Effector memory CD8-positive, alpha-beta T cell (primary cell): ENCODE data around the gene ARFIP1.

Experiments used
- ATAC-seq: fragments of 150-1000 bp; cut with Tn5 transposase; replicated peaks from 2 replicates; pipeline ENCODE4 v1.10.0; 2021; ENCODE audit warnings: mild to moderate bottlenecking, moderate library complexity
- DNase-seq, 3 experiments: peaks; one replicate each; pipeline ENCODE4 v3.0.0; 2021
- H3K27ac Mint-ChIP-seq, 2 donors: one replicate each; pipeline ENCODE4 v1.8.0; 2022; ENCODE audit warnings: mild to moderate bottlenecking in 2 of 2, mixed read lengths in 2 of 2, moderate library complexity in 2 of 2
- H3K27me3 Mint-ChIP-seq, 2 donors: one replicate each; pipeline ENCODE4 v1.8.0; 2022; ENCODE audit warnings: mixed read lengths in 2 of 2
- H3K36me3 Mint-ChIP-seq: one replicate; pipeline ENCODE4 v1.8.0; 2022; ENCODE audit warnings: mild to moderate bottlenecking, moderate library complexity, mixed read lengths; ENCODE audit not compliant: insufficient read depth
- H3K4me1 Mint-ChIP-seq, 2 donors: one replicate each; pipeline ENCODE4 v1.8.0; 2022; ENCODE audit warnings: low read depth in 2 of 2, mixed read lengths in 2 of 2
- H3K4me3 Mint-ChIP-seq, 2 donors: one replicate each; pipeline ENCODE4 v1.8.0; 2022; ENCODE audit warnings: mild to moderate bottlenecking in 2 of 2, mixed read lengths in 2 of 2, moderate library complexity in 2 of 2
- H3K9me3 Mint-ChIP-seq, 2 donors: one replicate each; pipeline ENCODE4 v1.8.0; 2022; ENCODE audit warnings: mixed read lengths in 2 of 2

Gene ARFIP1

GRCh38 chr4:152946446-152946845, 166.7 kb downstream of the ARFIP1 start:
- Mint-ChIP-seq H3K27ac (no peak overlapping the region), H3K4me1 (no peaks in the 10 kb centered on the region), H3K36me3 (no peaks in the 10 kb centered on the region), H3K4me3 (no peak overlapping the region), H3K27me3 (peaks cover 29 to 33% of the 10 kb centered on the region in 2 donors), H3K9me3 (no peaks in the 10 kb centered on the region)
- no peak for DNase-seq
- no peak for ATAC-seq

GRCh38 chr4:152947311-152947710, 167.6 kb downstream of the ARFIP1 start:
- H3K27ac Mint-ChIP-seq, result no peak overlapping the region
- no peaks in the 10 kb centered on the region for H3K4me1 Mint-ChIP-seq
- DNase-seq, result no peak
- no peaks in the 10 kb centered on the region for H3K9me3 Mint-ChIP-seq
- H3K4me3 Mint-ChIP-seq, result no peak overlapping the region
- no peaks in the 10 kb centered on the region for H3K36me3 Mint-ChIP-seq
- ATAC-seq, result no peak
- H3K27me3 Mint-ChIP-seq, result peaks cover 29 to 33% of the 10 kb centered on the region in 2 donors

- Mint-ChIP-seq H3K27ac (no peak overlapping the region), H3K27me3 (peaks cover 29 to 33% of the 10 kb centered on the region in 2 donors), H3K36me3 (no peaks in the 10 kb centered on the region), H3K9me3 (no peaks in the 10 kb centered on the region), H3K4me1 (no peaks in the 10 kb centered on the region), H3K4me3 (no peak overlapping the region)
- DNase-seq (no peak), ATAC-seq (no peak)
Measured at GRCh38 chr4:152949930-152950329, 170.2 kb downstream of the ARFIP1 start.

GRCh38 chr4:152950402-152951274, 170.9 kb downstream of the ARFIP1 start:
- Mint-ChIP-seq H3K36me3 (no peaks in the 10 kb centered on the region), H3K9me3 (no peaks in the 10 kb centered on the region), H3K27ac (no peak overlapping the region), H3K4me3 (no peak overlapping the region), H3K4me1 (no peaks in the 10 kb centered on the region), H3K27me3 (peaks cover 28 to 33% of the 10 kb centered on the region in 2 donors)
- no peak for ATAC-seq
- DNase-seq, result no peak

GRCh38 chr4:152951348-152951747, 171.6 kb downstream of the ARFIP1 start:
- peaks cover 23 to 29% of the 10 kb centered on the region in 2 donors for H3K27me3 Mint-ChIP-seq
- ATAC-seq (no peak), DNase-seq (no peak)
- H3K4me1 Mint-ChIP-seq, result no peaks in the 10 kb centered on the region
- H3K27ac Mint-ChIP-seq, result no peak overlapping the region
- no peaks in the 10 kb centered on the region for H3K9me3 Mint-ChIP-seq
- H3K4me3 Mint-ChIP-seq, result no peak overlapping the region
- H3K36me3 Mint-ChIP-seq, result no peaks in the 10 kb centered on the region

GRCh38 chr4:152953514-152953913, 173.8 kb downstream of the ARFIP1 start:
- Mint-ChIP-seq H3K27ac (no peak overlapping the region), H3K4me3 (no peak overlapping the region), H3K36me3 (no peaks in the 10 kb centered on the region), H3K4me1 (peaks cover 9 to 10% of the 10 kb centered on the region in 2 donors), H3K27me3 (peaks cover 9 to 22% of the 10 kb centered on the region in 2 donors), H3K9me3 (no peaks in the 10 kb centered on the region)
- ATAC-seq, result no peak
- no peak for DNase-seq

GRCh38 chr4:152954741-152955140, 175.0 kb downstream of the ARFIP1 start:
- DNase-seq, result no peak
- peaks cover 6 to 22% of the 10 kb centered on the region in 2 donors for H3K27me3 Mint-ChIP-seq
- no peak overlapping the region for H3K4me3 Mint-ChIP-seq
- H3K9me3 Mint-ChIP-seq, result no peaks in the 10 kb centered on the region
- ATAC-seq, result no peak
- H3K27ac Mint-ChIP-seq, result no peak overlapping the region
- H3K4me1 Mint-ChIP-seq, result peaks cover 10 to 12% of the 10 kb centered on the region in 2 donors
- no peaks in the 10 kb centered on the region for H3K36me3 Mint-ChIP-seq

GRCh38 chr4:152956147-152956546, 176.4 kb downstream of the ARFIP1 start:
- Mint-ChIP-seq H3K9me3 (no peaks in the 10 kb centered on the region), H3K27ac (no peak overlapping the region), H3K27me3 (peaks cover 0 to 8% of the 10 kb centered on the region in 2 donors), H3K4me1 (peaks cover 10 to 12% of the 10 kb centered on the region in 2 donors), H3K36me3 (no peaks in the 10 kb centered on the region), H3K4me3 (no peak overlapping the region)
- no peak for DNase-seq
- ATAC-seq, result no peak

- H3K4me1 Mint-ChIP-seq, result peaks cover 10 to 12% of the 10 kb centered on the region in 2 donors
- no peaks in the 10 kb centered on the region for H3K9me3 Mint-ChIP-seq
- peak overlapping the region in 1 of 2 donors; percentile 56 for H3K4me3 Mint-ChIP-seq
- H3K27me3 Mint-ChIP-seq, result peaks cover 0 to 6% of the 10 kb centered on the region in 2 donors
- H3K27ac Mint-ChIP-seq, result peak overlapping the region; percentile 83 to 84
- no peak for DNase-seq
- H3K36me3 Mint-ChIP-seq, result no peaks in the 10 kb centered on the region
- no peak for ATAC-seq
Measured at GRCh38 chr4:152956650-152957436, 177.1 kb downstream of the ARFIP1 start.

- ATAC-seq (peak; percentile 70), DNase-seq (peak in 1 of 3 experiments; percentile 21)
- peaks cover 0 to 6% of the 10 kb centered on the region in 2 donors for H3K27me3 Mint-ChIP-seq
- H3K9me3 Mint-ChIP-seq, result no peaks in the 10 kb centered on the region
- peak overlapping the region; percentile 38 to 56 for H3K4me3 Mint-ChIP-seq
- no peaks in the 10 kb centered on the region for H3K36me3 Mint-ChIP-seq
- H3K4me1 Mint-ChIP-seq, result peaks cover 10 to 12% of the 10 kb centered on the region in 2 donors
- peak overlapping the region; percentile 83 to 84 for H3K27ac Mint-ChIP-seq
Measured at GRCh38 chr4:152957437-152958171, 177.8 kb downstream of the ARFIP1 start.

GRCh38 chr4:152959080-152959479, 179.3 kb downstream of the ARFIP1 start:
- Mint-ChIP-seq H3K4me1 (peaks cover 10 to 12% of the 10 kb centered on the region in 2 donors), H3K27me3 (peaks cover 0 to 6% of the 10 kb centered on the region in 2 donors), H3K9me3 (no peaks in the 10 kb centered on the region), H3K27ac (no peak overlapping the region), H3K36me3 (no peaks in the 10 kb centered on the region), H3K4me3 (no peak overlapping the region)
- ATAC-seq (no peak), DNase-seq (no peak)

GRCh38 chr4:152960082-152960481, 180.3 kb downstream of the ARFIP1 start:
- no peaks in the 10 kb centered on the region for H3K9me3 Mint-ChIP-seq
- no peak overlapping the region for H3K4me3 Mint-ChIP-seq
- peaks cover 10 to 12% of the 10 kb centered on the region in 2 donors for H3K4me1 Mint-ChIP-seq
- no peak for DNase-seq
- ATAC-seq, result no peak
- no peaks in the 10 kb centered on the region for H3K36me3 Mint-ChIP-seq
- peaks cover 0 to 6% of the 10 kb centered on the region in 2 donors for H3K27me3 Mint-ChIP-seq
- no peak overlapping the region for H3K27ac Mint-ChIP-seq
